Mesendoderm (in vitro differentiated cells): ENCODE results near the gene GAGE12H.
"Not testable (repeated sequence)": the region's sequence is repeated elsewhere in the genome, so short reads cannot be mapped to it uniquely, and the experiment has no call there.

Experiments
- DNase-seq: peaks from one replicate; pipeline ENCODE4 v3.0.0; 2013
- H2AK5ac ChIP-seq: 2 replicates; pipeline ENCODE4 v1.6.1; 2013; ENCODE audit warnings: low read length, inconsistent platforms
- H2BK120ac ChIP-seq: 2 replicates; pipeline ENCODE4 v1.6.1; 2013; ENCODE audit warnings: low read depth, mild to moderate bottlenecking, low read length, moderate library complexity, mixed read lengths
- H2BK15ac ChIP-seq: replicated peaks from 2 replicates; pipeline ENCODE4 v1.6.1; 2013; ENCODE audit warnings: low read depth, mild to moderate bottlenecking, moderate library complexity
- H2BK5ac ChIP-seq: 2 replicates; pipeline ENCODE4 v1.6.1; 2013; ENCODE audit warnings: low read length, inconsistent platforms
- H3K18ac ChIP-seq: 2 replicates; pipeline ENCODE4 v1.6.1; 2013; ENCODE audit warnings: mild to moderate bottlenecking, low read length, mixed read lengths
- H3K23ac ChIP-seq: one replicate; pipeline ENCODE4 v1.6.1; 2013; ENCODE audit warnings: low read length
- H3K27ac ChIP-seq: 2 replicates; pipeline ENCODE4 v1.5.1; 2013; ENCODE audit warnings: low read depth, mild to moderate bottlenecking, inconsistent platforms, low read length, moderate library complexity
- H3K27me3 ChIP-seq: 2 replicates; pipeline ENCODE4 v1.6.1; 2013; ENCODE audit warnings: low read length, control low read depth, mild to moderate bottlenecking, inconsistent platforms; ENCODE audit not compliant: insufficient read depth, poor library complexity
- H3K36me3 ChIP-seq: 2 replicates; pipeline ENCODE4 v1.6.1; 2013; ENCODE audit warnings: low read length, inconsistent platforms; ENCODE audit not compliant: control insufficient read depth, insufficient read depth
- H3K4ac ChIP-seq: one replicate; pipeline ENCODE4 v1.6.1; 2013; ENCODE audit warnings: low read depth, mild to moderate bottlenecking, low read length, moderate library complexity
- H3K4me1 ChIP-seq: 2 replicates; pipeline ENCODE4 v1.6.1; 2013; ENCODE audit warnings: low read depth, low read length, inconsistent platforms; ENCODE audit not compliant: control insufficient read depth
- H3K4me2 ChIP-seq: 2 replicates; pipeline ENCODE4 v1.6.1; 2013; ENCODE audit warnings: low read length
- H3K4me3 ChIP-seq: 2 replicates; pipeline ENCODE4 v1.5.1; 2013; ENCODE audit warnings: mild to moderate bottlenecking, low read length
- H3K56ac ChIP-seq: one replicate; pipeline ENCODE4 v1.6.1; 2013; ENCODE audit warnings: low read length
- H3K79me1 ChIP-seq: 2 replicates; pipeline ENCODE4 v1.6.1; 2013; ENCODE audit warnings: low read length, inconsistent platforms
- H3K79me2 ChIP-seq: 2 replicates; pipeline ENCODE4 v1.6.1; 2013; ENCODE audit warnings: mild to moderate bottlenecking, low read length; ENCODE audit not compliant: control insufficient read depth, insufficient read depth
- H3K9ac ChIP-seq: 2 replicates; pipeline ENCODE4 v1.6.1; 2013; ENCODE audit warnings: low read length, inconsistent platforms
- H4K5ac ChIP-seq: one replicate; pipeline ENCODE4 v1.6.1; 2013; ENCODE audit warnings: low read length
- H4K8ac ChIP-seq: one replicate; pipeline ENCODE4 v1.6.1; 2013; ENCODE audit warnings: low read depth, mild to moderate bottlenecking, control low read depth, low read length, moderate library complexity
- WGBS: extraction: QIAGEN DNeasy Blood & Tissue Kit; methylation state at CpG from one replicate; pipeline ENCODE4 v1.1.7; 2013; ENCODE audit warnings: low lambda C conversion rate, missing lambda C conversion rate; ENCODE audit not compliant: insufficient coverage; ENCODE audit errors: extremely low coverage; 5-methylcytosine and 5-hydroxymethylcytosine counted together

Gene GAGE12H

DNA sequence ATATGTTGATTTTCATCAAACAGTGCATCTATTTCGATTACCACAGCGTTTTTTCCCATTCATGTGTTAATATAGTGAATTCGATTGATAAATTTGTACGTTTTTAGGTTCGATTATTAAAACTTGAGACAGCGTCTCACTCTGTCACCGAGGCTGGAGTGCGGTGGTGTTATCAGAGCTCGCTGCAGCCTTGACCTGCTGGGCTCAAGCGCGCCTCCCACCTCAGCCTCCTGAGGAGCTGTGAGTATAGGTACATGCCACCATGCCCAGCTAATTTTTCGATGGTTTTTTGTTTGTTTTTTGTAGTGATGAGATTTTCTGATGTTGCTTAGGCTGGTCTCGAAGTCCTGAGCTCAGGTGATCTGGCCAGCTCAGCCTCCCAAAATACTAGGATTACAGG is 10.6 kb upstream of the GAGE12H start:
- not testable (repeated sequence) for DNase-seq, H3K18ac ChIP-seq
- WGBS = no CpG with 5 or more reads among the region's 13 CpGs

GRCh38 chrX:49570100-49570499 is 9.6 kb upstream of the GAGE12H start, which contains the start of gene GAGE12G:
Gene GAGE12G (plus strand): TSS chrX:49570400. CDS start chrX:49571555, 1,155 bp downstream.
- not testable (repeated sequence) for H3K79me2 ChIP-seq, H3K4me2 ChIP-seq, H4K5ac ChIP-seq, H4K8ac ChIP-seq, H3K4me3 ChIP-seq, H3K4ac ChIP-seq, H3K36me3 ChIP-seq, H3K4me1 ChIP-seq, H3K23ac ChIP-seq, H2BK15ac ChIP-seq, H3K27me3 ChIP-seq, H2BK5ac ChIP-seq, H2AK5ac ChIP-seq, H3K79me1 ChIP-seq, DNase-seq, H3K56ac ChIP-seq, H3K9ac ChIP-seq, H3K18ac ChIP-seq, H3K27ac ChIP-seq, H2BK120ac ChIP-seq
- no CpG with 5 or more reads among the region's 16 CpGs for WGBS

More for the DNA sequence above, 10.6 kb upstream of the GAGE12H start:
- H4K5ac ChIP-seq, H3K36me3 ChIP-seq, H2BK5ac ChIP-seq, H3K4ac ChIP-seq, H3K79me1 ChIP-seq, H2BK120ac ChIP-seq, H3K9ac ChIP-seq, H2AK5ac ChIP-seq, H3K27me3 ChIP-seq, H4K8ac ChIP-seq, H3K27ac ChIP-seq, H3K4me3 ChIP-seq, H3K4me1 ChIP-seq, H3K56ac ChIP-seq, H3K79me2 ChIP-seq, H3K23ac ChIP-seq, H2BK15ac ChIP-seq, H3K4me2 ChIP-seq: not testable (repeated sequence)

GRCh38 chrX:49589196-49589595 is 9.4 kb downstream of the GAGE12H start, which contains the start of gene GAGE2A:
Gene GAGE2A (plus strand): TSS chrX:49589496. CDS start chrX:49590651, 1,155 bp downstream.
- H3K4ac ChIP-seq, H3K4me2 ChIP-seq, H3K79me2 ChIP-seq, H2BK15ac ChIP-seq, H3K9ac ChIP-seq, H3K4me3 ChIP-seq, H3K23ac ChIP-seq, H3K27me3 ChIP-seq, H3K4me1 ChIP-seq, H2BK120ac ChIP-seq, H4K8ac ChIP-seq, DNase-seq, H2BK5ac ChIP-seq, H3K79me1 ChIP-seq, H4K5ac ChIP-seq, H3K18ac ChIP-seq, H2AK5ac ChIP-seq, H3K27ac ChIP-seq, H3K36me3 ChIP-seq, H3K56ac ChIP-seq: not testable (repeated sequence)
- WGBS = no CpG with 5 or more reads among the region's 16 CpGs

DNA sequence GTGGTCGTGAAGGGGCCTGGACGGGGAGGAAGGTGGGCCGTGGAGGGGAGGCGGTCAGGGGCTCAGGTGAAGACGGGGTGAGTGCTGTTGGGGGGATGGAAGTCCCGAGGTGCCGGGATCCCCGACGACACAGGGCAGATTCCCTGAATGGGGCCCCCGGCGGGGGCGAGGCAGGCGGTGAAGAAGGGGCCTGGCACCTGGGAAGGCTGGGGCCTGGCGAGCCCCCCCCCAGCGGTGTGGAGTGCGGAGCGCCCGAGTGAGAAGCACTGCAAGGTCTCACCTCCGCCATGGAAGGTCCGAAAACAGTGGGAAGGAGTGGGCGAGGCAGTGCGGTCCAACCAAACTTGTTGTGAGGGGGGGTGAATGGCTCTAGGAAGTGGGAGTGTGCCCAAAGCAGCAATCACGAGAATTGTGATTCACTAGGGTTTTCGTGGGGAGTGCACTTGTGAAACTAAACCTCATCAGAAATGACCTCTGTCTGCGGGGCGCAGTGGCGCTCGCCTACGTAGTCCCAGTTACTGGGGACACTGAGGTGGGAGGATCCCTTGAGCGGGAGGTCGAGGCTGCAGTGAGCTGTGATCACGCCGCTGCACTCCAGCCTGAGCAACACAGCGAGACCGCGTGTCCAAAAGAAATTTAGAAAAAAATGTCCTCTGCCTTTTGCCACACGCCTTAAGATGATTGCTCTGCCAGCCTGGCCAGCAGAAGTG is 10.2 kb downstream of the GAGE12H start:
- H2AK5ac ChIP-seq, H3K23ac ChIP-seq, H3K79me1 ChIP-seq, H4K8ac ChIP-seq, H3K4me2 ChIP-seq, H2BK15ac ChIP-seq, H3K4me1 ChIP-seq, H3K56ac ChIP-seq, H4K5ac ChIP-seq, H3K27me3 ChIP-seq, DNase-seq, H3K79me2 ChIP-seq, H2BK5ac ChIP-seq, H3K4ac ChIP-seq, H3K36me3 ChIP-seq, H3K9ac ChIP-seq, H3K18ac ChIP-seq, H3K4me3 ChIP-seq, H3K27ac ChIP-seq, H2BK120ac ChIP-seq: not testable (repeated sequence)
- no CpG with 5 or more reads among the region's 37 CpGs for WGBS

DNA sequence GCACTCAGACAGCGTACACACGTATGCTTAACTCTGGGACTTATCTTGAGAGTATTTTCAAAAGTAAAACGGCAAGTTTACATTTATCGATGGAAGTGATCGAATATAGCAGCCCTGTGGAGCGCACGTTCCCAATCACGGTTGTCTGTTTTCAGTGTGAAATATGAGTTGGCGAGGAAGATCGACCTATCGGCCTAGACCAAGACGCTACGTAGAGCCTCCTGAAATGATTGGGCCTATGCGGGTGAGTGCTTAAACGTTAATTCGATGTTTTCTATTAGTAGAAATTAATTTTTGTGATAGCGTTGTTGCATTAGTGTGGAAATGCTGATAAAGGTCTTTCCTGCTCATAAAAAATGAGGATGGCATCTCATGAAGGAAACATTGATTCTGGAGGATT is 10.7 kb downstream of the GAGE12H start:
- H4K8ac ChIP-seq, H3K56ac ChIP-seq, H4K5ac ChIP-seq, H2BK5ac ChIP-seq, H3K4me1 ChIP-seq, H2BK15ac ChIP-seq, H3K18ac ChIP-seq, H3K4ac ChIP-seq, H3K79me2 ChIP-seq, H3K27me3 ChIP-seq, DNase-seq, H3K27ac ChIP-seq, H3K36me3 ChIP-seq, H3K9ac ChIP-seq, H2AK5ac ChIP-seq, H3K79me1 ChIP-seq, H3K4me3 ChIP-seq, H3K4me2 ChIP-seq, H3K23ac ChIP-seq, H2BK120ac ChIP-seq: not testable (repeated sequence)
- no CpG with 5 or more reads among the region's 17 CpGs for WGBS

GRCh38 chrX:49598720-49599119 is 19.0 kb downstream of the GAGE12H start, which contains the start of gene GAGE1:
Gene GAGE1 (plus strand): TSS chrX:49599020. CDS start chrX:49600175, 1,155 bp downstream.
- not testable (repeated sequence) for H3K79me1 ChIP-seq, H4K8ac ChIP-seq, H3K4me2 ChIP-seq, H2BK5ac ChIP-seq, H3K4ac ChIP-seq, H3K4me3 ChIP-seq, H3K27ac ChIP-seq, H3K27me3 ChIP-seq, H2BK15ac ChIP-seq, H3K36me3 ChIP-seq, H3K4me1 ChIP-seq, H2AK5ac ChIP-seq, H3K79me2 ChIP-seq, H3K23ac ChIP-seq, H4K5ac ChIP-seq, H3K9ac ChIP-seq, H3K18ac ChIP-seq, H2BK120ac ChIP-seq, H3K56ac ChIP-seq, DNase-seq
- no CpG with 5 or more reads among the region's 16 CpGs for WGBS
